OCI-LY3 (cell line): ENCODE measurements around the gene CDH3.

Experiments
- H2AFZ ChIP-seq: fragments of 200-600, 300-600 bp; shearing (Covaris generic); 2 replicates; pipeline ENCODE4 v1.6.0; 2014; ENCODE audit warnings: antibody characterized with exemption, low read depth, low read length
- H3K27ac ChIP-seq: fragments of 200-600, 300-600 bp; sonication (generic); 2 replicates; pipeline ENCODE4 v1.5.1; 2014; ENCODE audit warnings: mild to moderate bottlenecking, low read length, moderate library complexity, mixed read lengths
- H3K27me3 ChIP-seq: fragments of 200-600, 300-600 bp; sonication (generic); 2 replicates; pipeline ENCODE4 v1.6.1; 2014; ENCODE audit warnings: low read depth, low read length, mixed read lengths
- H3K36me3 ChIP-seq: fragments of 200-600, 300-600 bp; sonication (generic); replicated peaks from 2 replicates; pipeline ENCODE3; 2014; ENCODE audit warnings: low read depth, low read length, mixed read lengths
- H3K4me1 ChIP-seq: fragments of 300-600, 200-600 bp; sonication (generic); 2 replicates; pipeline ENCODE4 v1.6.1; 2014; ENCODE audit warnings: low read length, mixed read lengths
- H3K4me2 ChIP-seq: fragments of 200-600, 300-600 bp; sonication (generic); 2 replicates; pipeline ENCODE4 v1.6.1; 2014; ENCODE audit warnings: low read length, mixed read lengths
- H3K4me3 ChIP-seq: fragments of 300-600, 200-600 bp; sonication (generic); 2 replicates; pipeline ENCODE4 v1.5.1; 2014; ENCODE audit warnings: antibody characterized with exemption, mild to moderate bottlenecking, low read length, moderate library complexity
- H3K79me2 ChIP-seq: fragments of 300-600, 200-600 bp; shearing (Covaris generic); 2 replicates; pipeline ENCODE4 v1.6.1; 2014; ENCODE audit warnings: mild to moderate bottlenecking, low read length, mixed read lengths
- H3K9ac ChIP-seq: fragments of 300-600, 200-600 bp; shearing (Covaris generic); 2 replicates; pipeline ENCODE4 v1.6.0; 2014; ENCODE audit warnings: mild to moderate bottlenecking, low read length, moderate library complexity
- H3K9me3 ChIP-seq: fragments of 200-600, 300-600 bp; shearing (Covaris generic); 2 replicates; pipeline ENCODE4 v1.6.1; 2014; ENCODE audit warnings: low read length, mixed read lengths; ENCODE audit not compliant: insufficient read depth
- H4K20me1 ChIP-seq: fragments of 200-600, 300-600 bp; sonication (generic); 2 replicates; pipeline ENCODE4 v1.6.1; 2016; ENCODE audit warnings: low read length, mixed read lengths; ENCODE audit not compliant: insufficient read depth
- CTCF ChIP-seq: fragments of 200-600, 300-600 bp; sonication (generic); IDR thresholded peaks from 2 replicates; pipeline ENCODE4 v1.5.1; 2014; ENCODE audit warnings: antibody characterized with exemption, low read length, low read depth
- EZH2phosphoT487 ChIP-seq: fragments of 200-600 bp; shearing (Covaris generic); IDR thresholded peaks from 2 replicates; pipeline ENCODE4 v1.6.1; 2018; ENCODE audit warnings: antibody characterized with exemption, mixed run types, low read depth

The CDH3 gene

DNA sequence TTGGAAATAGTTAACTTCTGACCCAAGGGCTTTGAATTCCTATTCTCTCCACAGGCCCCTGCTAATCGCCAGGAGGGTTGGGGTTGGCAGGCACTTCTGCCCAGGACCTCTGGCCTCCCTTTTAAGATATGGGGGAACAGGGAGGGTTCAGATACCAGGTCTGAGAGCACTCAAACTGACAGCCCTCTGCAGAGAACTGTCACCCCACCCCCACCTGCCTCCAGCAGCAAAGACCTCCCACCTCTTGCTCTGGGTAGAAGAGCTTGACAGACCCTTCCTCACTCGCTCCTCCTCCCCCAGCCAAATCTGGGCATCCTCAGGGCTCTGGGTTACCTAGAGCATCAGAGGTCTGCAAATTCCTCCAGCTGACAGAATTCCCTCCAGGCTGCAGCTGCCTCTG, 11.6 kb downstream of the CDH3 start:
- Histone ChIP-seq H3K27ac (no peak overlapping the region), H3K4me2 (no peak overlapping the region), H3K9ac (no peak overlapping the region), H3K9me3 (no peaks in the 10 kb centered on the region), H4K20me1 (no peaks in the 10 kb centered on the region), H2AFZ (no peak overlapping the region), H3K79me2 (no peaks in the 10 kb centered on the region), H3K36me3 (no peaks in the 10 kb centered on the region), H3K27me3 (no peaks in the 10 kb centered on the region), H3K4me1 (no peaks in the 10 kb centered on the region), H3K4me3 (no peak overlapping the region)
- TF ChIP-seq EZH2phosphoT487, result no peak
- no peak for TF ChIP-seq CTCF

GRCh38 chr16:68658341-68658973, 13.3 kb downstream of the CDH3 start:
- Histone ChIP-seq H3K27ac (no peak overlapping the region), H3K36me3 (no peaks in the 10 kb centered on the region)

DNA sequence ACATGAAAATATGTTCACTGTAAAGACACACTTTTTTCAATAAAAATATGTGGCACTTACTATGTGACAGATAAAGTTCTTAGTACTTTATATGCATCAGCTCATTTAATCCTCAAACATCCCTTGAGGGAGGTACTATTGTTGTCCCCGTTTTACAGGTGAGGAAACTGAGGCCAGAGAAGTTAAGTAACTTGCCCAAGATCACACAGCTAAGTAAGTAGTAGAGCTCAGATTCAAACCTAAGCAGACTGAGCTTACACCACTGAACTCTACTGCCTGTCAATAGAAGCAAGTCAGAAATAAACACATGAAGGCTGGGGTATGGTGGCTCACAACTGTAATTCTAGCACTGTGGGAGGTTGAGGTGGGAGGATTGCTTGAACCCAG, 13.9 kb downstream of the CDH3 start:
- Histone ChIP-seq H3K9me3 (no peaks in the 10 kb centered on the region), H4K20me1 (no peaks in the 10 kb centered on the region), H3K4me1 (no peaks in the 10 kb centered on the region), H3K79me2 (no peaks in the 10 kb centered on the region), H2AFZ (no peak overlapping the region), H3K4me3 (no peak overlapping the region), H3K4me2 (no peak overlapping the region), H3K36me3 (no peaks in the 10 kb centered on the region), H3K27me3 (no peaks in the 10 kb centered on the region), H3K27ac (no peak overlapping the region), H3K9ac (no peak overlapping the region)
- TF ChIP-seq EZH2phosphoT487 (no peak), CTCF (no peak)

More at GRCh38 chr16:68658341-68658973, 13.3 kb downstream of the CDH3 start:
- Histone ChIP-seq H2AFZ (no peak overlapping the region), H3K27me3 (no peaks in the 10 kb centered on the region), H3K4me1 (no peaks in the 10 kb centered on the region), H3K79me2 (no peaks in the 10 kb centered on the region), H3K9ac (no peak overlapping the region), H3K4me3 (no peak overlapping the region), H3K4me2 (no peak overlapping the region), H4K20me1 (no peaks in the 10 kb centered on the region), H3K9me3 (no peaks in the 10 kb centered on the region)
- TF ChIP-seq CTCF (no peak), EZH2phosphoT487 (no peak)

- Histone ChIP-seq H3K36me3 (no peaks in the 10 kb centered on the region), H3K4me3 (no peak overlapping the region), H3K4me1 (no peaks in the 10 kb centered on the region), H4K20me1 (no peaks in the 10 kb centered on the region), H3K27ac (no peak overlapping the region), H2AFZ (no peak overlapping the region), H3K27me3 (no peaks in the 10 kb centered on the region), H3K9me3 (no peaks in the 10 kb centered on the region), H3K79me2 (no peaks in the 10 kb centered on the region), H3K9ac (no peak overlapping the region), H3K4me2 (no peak overlapping the region)
- TF ChIP-seq CTCF (no peak), EZH2phosphoT487 (no peak)
Observed at GRCh38 chr16:68659412-68660358, 14.6 kb downstream of the CDH3 start.
